Astrocyte (in vitro differentiated cells and primary cell): ENCODE measurements around the gene KCP. TPM values are rescaled to one million over a fixed set of nuclear protein-coding genes. Genes with fewer than 3 reads are reported as not detected.

ENCODE experiments used
- DNase-seq: peaks from one replicate; pipeline ENCODE4 v3.0.0-alpha.2; 2010; ENCODE audit warnings: low read depth
- FAIRE-seq: peaks from 2 replicates; lab custom pipeline; 2011; peaks lifted over from hg19 to GRCh38; lab: Jason Lieb, UNC
- H2AFZ ChIP-seq: 2 replicates; pipeline ENCODE4 v1.6.0; 2012; ENCODE audit warnings: low read depth, low read length, inconsistent platforms
- H3K27ac ChIP-seq: 2 replicates; pipeline ENCODE4 v1.5.1; 2011; ENCODE audit warnings: low read depth, low read length, inconsistent platforms
- H3K27me3 ChIP-seq: 2 replicates; pipeline ENCODE4 v1.6.0; 2011; ENCODE audit warnings: low read length, inconsistent platforms; ENCODE audit not compliant: insufficient read depth
- H3K36me3 ChIP-seq: 2 replicates; pipeline ENCODE4 v1.5.1; 2011; ENCODE audit warnings: low read length, inconsistent platforms; ENCODE audit not compliant: insufficient read depth
- H3K4me1 ChIP-seq: 2 replicates; pipeline ENCODE4 v1.5.1; 2011; ENCODE audit warnings: low read length, inconsistent platforms; ENCODE audit not compliant: insufficient read depth
- H3K4me2 ChIP-seq: 2 replicates; pipeline ENCODE4 v1.6.0; 2012; ENCODE audit warnings: low read length, inconsistent platforms
- H3K4me3 ChIP-seq: 2 replicates; pipeline ENCODE4 v1.5.1; 2011; ENCODE audit warnings: low read depth, mild to moderate bottlenecking, low read length, inconsistent platforms; ENCODE audit not compliant: insufficient read depth
- H3K79me2 ChIP-seq: 2 replicates; pipeline ENCODE4 v1.6.0; 2012; ENCODE audit warnings: mild to moderate bottlenecking, low read length, inconsistent platforms; ENCODE audit not compliant: insufficient read depth
- H3K9ac ChIP-seq: 2 replicates; pipeline ENCODE4 v1.6.0; 2012; ENCODE audit warnings: mild to moderate bottlenecking, low read length, inconsistent platforms
- H3K9me3 ChIP-seq: 2 replicates; pipeline ENCODE4 v1.5.1; 2012; ENCODE audit warnings: low read depth, mild to moderate bottlenecking, low read length, inconsistent platforms; ENCODE audit not compliant: insufficient read depth
- H4K20me1 ChIP-seq: 2 replicates; pipeline ENCODE4 v1.6.0; 2012; ENCODE audit warnings: low read length, inconsistent platforms; ENCODE audit not compliant: insufficient read depth
- H3K27ac Mint-ChIP-seq: one replicate; pipeline ENCODE4 v1.8.0; 2021; ENCODE audit warnings: mild to moderate bottlenecking, mixed read lengths; ENCODE audit not compliant: unreplicated experiment
- H3K27me3 Mint-ChIP-seq: one replicate; pipeline ENCODE4 v1.8.0; 2021; ENCODE audit warnings: low read depth, mixed read lengths; ENCODE audit not compliant: unreplicated experiment
- H3K36me3 Mint-ChIP-seq: one replicate; pipeline ENCODE4 v1.8.0; 2021; ENCODE audit warnings: low read depth, mixed read lengths; ENCODE audit not compliant: unreplicated experiment
- H3K4me1 Mint-ChIP-seq: one replicate; pipeline ENCODE4 v1.8.0; 2021; ENCODE audit warnings: low read depth, mixed read lengths; ENCODE audit not compliant: unreplicated experiment
- H3K4me3 Mint-ChIP-seq: one replicate; pipeline ENCODE4 v1.8.0; 2021; ENCODE audit warnings: mild to moderate bottlenecking, moderate library complexity, mixed read lengths; ENCODE audit not compliant: unreplicated experiment
- H3K9me3 Mint-ChIP-seq: one replicate; pipeline ENCODE4 v1.8.0; 2021; ENCODE audit warnings: mild to moderate bottlenecking, mixed read lengths; ENCODE audit not compliant: unreplicated experiment
- CTCF ChIP-seq: IDR thresholded peaks from 2 replicates; pipeline ENCODE4 v1.5.1; 2011; ENCODE audit warnings: low read depth, mild to moderate bottlenecking, inconsistent platforms, low read length, moderate library complexity; ENCODE audit not compliant: insufficient read depth
- EZH2 ChIP-seq: IDR thresholded peaks from 2 replicates; pipeline ENCODE4 v1.6.1; 2012; ENCODE audit warnings: mild to moderate bottlenecking, low read length, inconsistent platforms; ENCODE audit not compliant: insufficient read depth
- total RNA-seq: library from RNA; stranded (reverse); gene quantifications from 2 replicates; pipeline ENCODE4 v1.2.1, GENCODE V29; 2021

The KCP gene
- total RNA-seq, 1 donor from 2014 or later, result 0.20 TPM

DNA sequence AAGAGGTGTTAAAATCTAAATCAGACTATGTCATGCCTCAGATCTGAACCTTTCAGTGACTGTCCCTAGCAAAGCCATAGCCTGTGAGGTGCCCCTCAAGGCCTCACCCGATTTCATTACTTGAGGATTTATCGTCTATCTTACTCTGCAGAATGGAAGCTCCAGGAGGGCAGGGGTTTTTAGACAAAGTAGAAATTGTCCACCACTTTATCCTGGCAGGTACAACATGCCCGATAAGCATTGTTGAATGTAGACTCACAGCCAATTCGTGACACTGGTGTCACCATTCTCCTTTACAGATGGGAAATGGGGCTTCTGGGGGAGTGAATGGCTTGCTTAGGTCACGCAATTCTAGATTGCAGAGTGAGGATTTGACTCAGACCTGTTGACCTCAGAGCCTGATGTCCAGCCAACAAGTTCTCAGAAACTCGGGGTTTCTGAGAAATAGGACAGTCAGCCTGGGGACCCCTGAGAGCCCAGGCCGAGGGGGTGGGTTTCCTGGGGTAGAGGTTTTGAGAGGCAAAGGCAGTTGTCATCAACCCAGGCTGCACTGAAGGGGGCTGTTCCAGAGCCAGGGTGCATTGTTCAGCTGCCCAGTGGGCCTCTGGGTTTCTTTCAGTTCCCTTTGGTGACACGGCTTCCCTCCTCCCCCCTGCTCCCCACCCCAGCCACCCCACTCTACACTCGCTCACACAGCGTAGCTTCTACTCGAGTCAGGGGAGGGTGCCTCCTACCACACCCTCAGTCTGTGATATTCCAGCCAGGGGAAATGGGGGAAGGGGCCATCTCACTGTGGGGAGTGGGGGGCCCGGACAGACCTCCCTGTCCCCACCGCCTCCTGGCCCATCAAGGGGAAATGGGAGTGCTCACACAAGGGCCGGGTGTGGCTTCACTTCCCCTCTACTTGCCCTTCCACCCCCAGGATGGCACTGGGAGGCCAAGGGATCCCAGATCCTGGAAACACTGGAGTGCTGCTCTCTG, 24.1 kb upstream of the KCP start:
- FAIRE-seq (no peak), DNase-seq (no peak)
- H2AFZ ChIP-seq, result no peak overlapping the region
- no peak overlapping the region for H3K27ac ChIP-seq
- H3K27me3 ChIP-seq, result peaks cover 30% of the 10 kb centered on the region
- H3K4me2 ChIP-seq, result no peak overlapping the region
- TF ChIP-seq CTCF (no peak), EZH2 (no peak)
- H3K4me3 ChIP-seq, result no peak overlapping the region
- H3K9me3 ChIP-seq, result no peaks in the 10 kb centered on the region
- Mint-ChIP-seq H3K4me1 (peaks cover 2% of the 10 kb centered on the region), H3K4me3 (no peak overlapping the region), H3K27me3 (peaks cover 57% of the 10 kb centered on the region), H3K27ac (no peak overlapping the region), H3K9me3 (peaks cover 5% of the 10 kb centered on the region), H3K36me3 (peaks cover 3% of the 10 kb centered on the region)
- H3K9ac ChIP-seq, result no peak overlapping the region
- no peaks in the 10 kb centered on the region for H3K79me2 ChIP-seq
- no peaks in the 10 kb centered on the region for H3K4me1 ChIP-seq
- H3K36me3 ChIP-seq, result no peaks in the 10 kb centered on the region
- no peaks in the 10 kb centered on the region for H4K20me1 ChIP-seq

- H3K27ac Mint-ChIP-seq, result no peak overlapping the region
- no peak overlapping the region for H3K4me2 ChIP-seq
- peaks cover 5% of the 10 kb centered on the region for H3K9me3 Mint-ChIP-seq
- no peaks in the 10 kb centered on the region for H4K20me1 ChIP-seq
- no peak for FAIRE-seq
- peaks cover 21% of the 10 kb centered on the region for H3K27me3 ChIP-seq
- no peaks in the 10 kb centered on the region for H3K36me3 ChIP-seq
- H3K4me3 Mint-ChIP-seq, result no peak overlapping the region
- H3K27me3 Mint-ChIP-seq, result peaks cover 48% of the 10 kb centered on the region
- H2AFZ ChIP-seq, result no peak overlapping the region
- TF ChIP-seq EZH2, result no peak
- TF ChIP-seq CTCF, result no peak
- peaks cover under 1% of the 10 kb centered on the region for H3K4me1 Mint-ChIP-seq
- H3K27ac ChIP-seq, result no peak overlapping the region
- peaks cover 3% of the 10 kb centered on the region for H3K36me3 Mint-ChIP-seq
- no peaks in the 10 kb centered on the region for H3K4me1 ChIP-seq
- no peak overlapping the region for H3K4me3 ChIP-seq
- no peak overlapping the region for H3K9ac ChIP-seq
- no peak for DNase-seq
- H3K79me2 ChIP-seq, result no peaks in the 10 kb centered on the region
- H3K9me3 ChIP-seq, result no peaks in the 10 kb centered on the region
Measured at GRCh38 chr7:128933180-128933891, 22.8 kb upstream of the KCP start.
